HG02852 (cell line): ENCODE measurements around the gene HNRNPH2.

Experiments used
- ATAC-seq: cut with Tn5 transposase; IDR thresholded peaks from one replicate; pipeline ENCODE4 v1.9.1; 2021; ENCODE audit warnings: mild to moderate bottlenecking, moderate library complexity; ENCODE audit not compliant: unreplicated experiment

HNRNPH2 gene, protein sequence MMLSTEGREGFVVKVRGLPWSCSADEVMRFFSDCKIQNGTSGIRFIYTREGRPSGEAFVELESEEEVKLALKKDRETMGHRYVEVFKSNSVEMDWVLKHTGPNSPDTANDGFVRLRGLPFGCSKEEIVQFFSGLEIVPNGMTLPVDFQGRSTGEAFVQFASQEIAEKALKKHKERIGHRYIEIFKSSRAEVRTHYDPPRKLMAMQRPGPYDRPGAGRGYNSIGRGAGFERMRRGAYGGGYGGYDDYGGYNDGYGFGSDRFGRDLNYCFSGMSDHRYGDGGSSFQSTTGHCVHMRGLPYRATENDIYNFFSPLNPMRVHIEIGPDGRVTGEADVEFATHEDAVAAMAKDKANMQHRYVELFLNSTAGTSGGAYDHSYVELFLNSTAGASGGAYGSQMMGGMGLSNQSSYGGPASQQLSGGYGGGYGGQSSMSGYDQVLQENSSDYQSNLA

DNA sequence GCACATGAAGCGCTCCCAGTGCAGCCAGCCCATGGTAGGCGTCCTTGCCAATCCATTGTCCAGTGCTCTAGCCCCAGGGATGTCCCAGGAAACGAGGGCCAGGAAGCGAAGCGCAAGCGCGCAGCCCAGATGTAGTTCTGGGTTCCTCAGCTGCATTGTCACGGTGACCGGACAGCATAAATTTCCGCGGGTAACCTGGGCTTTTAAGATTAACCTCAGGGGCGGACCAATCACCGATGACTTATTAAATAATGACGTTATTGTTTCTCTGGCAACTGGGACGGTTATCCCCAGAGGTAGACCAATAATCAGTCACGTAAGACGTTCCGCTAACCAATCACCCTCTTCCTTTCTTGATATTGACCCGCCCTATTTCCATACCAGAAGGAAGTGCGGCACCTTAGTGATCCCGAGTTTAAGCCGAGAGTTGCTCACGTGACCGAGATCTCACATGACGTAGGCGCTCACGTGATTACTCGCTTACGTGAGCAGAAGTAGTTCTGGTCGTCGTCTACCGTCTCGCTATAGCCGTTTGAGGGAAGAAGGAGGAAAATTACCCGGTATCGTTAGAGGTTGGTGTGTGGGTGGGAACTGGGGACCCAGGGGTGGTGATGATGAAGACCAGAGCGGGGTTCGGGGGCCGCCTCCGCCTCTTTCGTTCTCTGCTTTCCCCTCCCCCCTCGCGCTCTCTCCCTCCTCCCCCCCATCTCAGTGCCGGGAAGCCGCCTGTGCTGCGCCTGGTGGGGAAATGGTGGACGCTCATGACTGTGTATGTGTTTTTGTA is at the start of gene HNRNPH2, which contains the start of gene GLA:
HNRNPH2 (plus strand) TSS at position 475 of the 784 bp plus-strand sequence. CDS start 3,767 bp downstream, outside the sequence.
GLA (minus strand) TSS at position 178 of the 784 bp plus-strand sequence; CDS start at position 156, 22 bp downstream.
- peak; percentile 91 for ATAC-seq

GRCh38 chrX:101359966-101360365 is 48.1 kb upstream of the HNRNPH2 start:
- no peak for ATAC-seq

DNA sequence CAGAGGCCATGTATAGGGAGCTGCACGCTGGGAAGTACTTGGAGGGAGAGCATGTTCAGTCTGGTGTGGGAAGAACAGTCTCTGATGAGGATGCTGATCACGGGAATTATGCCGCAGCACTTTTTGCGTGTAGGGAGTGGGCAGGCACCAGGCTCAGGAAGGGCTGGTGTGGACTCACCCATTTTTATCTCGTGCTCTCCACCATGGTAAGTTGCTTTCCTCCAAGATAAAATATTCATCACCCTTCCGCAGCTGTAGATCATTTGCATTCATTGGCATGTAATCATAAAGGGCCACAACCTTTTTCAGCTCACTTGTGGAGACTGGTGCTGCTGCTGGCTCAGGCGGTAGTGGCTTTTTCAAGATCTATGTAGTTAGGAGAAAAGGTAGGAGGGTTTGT is 47.6 kb upstream of the HNRNPH2 start:
- ATAC-seq, result no peak

DNA sequence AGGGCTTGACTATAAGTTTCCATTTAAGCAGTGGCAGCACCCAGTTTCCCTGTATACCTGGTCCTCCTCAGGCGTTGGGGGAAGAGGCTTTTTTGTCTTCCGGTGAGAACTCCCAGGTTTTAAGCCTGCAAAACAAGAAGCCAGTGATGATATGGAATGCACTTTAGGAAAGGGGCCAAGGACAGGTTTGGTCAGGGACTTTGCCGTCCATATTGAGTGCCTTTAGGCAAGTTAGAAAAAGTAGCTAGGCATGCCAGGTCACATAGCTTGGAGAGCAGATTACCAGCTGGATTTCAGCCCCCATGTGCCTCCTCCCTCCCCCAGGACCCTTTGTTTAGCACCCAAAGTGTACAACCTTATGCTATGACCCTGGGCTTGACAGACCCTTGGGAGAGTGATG is 45.9 kb upstream of the HNRNPH2 start:
- ATAC-seq, result no peak

DNA sequence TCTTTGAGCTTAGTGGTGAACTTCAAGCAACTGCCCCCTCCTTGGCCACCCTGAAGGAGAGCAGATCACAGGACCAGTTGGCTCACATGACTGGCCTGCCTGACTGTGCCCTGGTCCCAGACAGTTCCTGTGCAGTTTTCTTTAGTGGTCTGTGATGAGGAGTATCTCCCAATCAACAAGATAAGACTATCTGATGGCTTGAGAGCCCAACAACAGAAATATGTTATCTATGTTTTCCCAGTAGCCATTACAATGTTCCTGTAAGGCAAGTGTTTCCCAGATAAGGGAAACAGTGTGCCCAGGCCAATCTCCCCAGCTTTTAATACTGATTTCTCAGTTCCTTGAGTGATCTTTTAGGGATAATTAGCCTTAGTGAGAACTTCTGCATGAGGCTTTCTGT is 45.3 kb upstream of the HNRNPH2 start:
- ATAC-seq, result no peak

DNA sequence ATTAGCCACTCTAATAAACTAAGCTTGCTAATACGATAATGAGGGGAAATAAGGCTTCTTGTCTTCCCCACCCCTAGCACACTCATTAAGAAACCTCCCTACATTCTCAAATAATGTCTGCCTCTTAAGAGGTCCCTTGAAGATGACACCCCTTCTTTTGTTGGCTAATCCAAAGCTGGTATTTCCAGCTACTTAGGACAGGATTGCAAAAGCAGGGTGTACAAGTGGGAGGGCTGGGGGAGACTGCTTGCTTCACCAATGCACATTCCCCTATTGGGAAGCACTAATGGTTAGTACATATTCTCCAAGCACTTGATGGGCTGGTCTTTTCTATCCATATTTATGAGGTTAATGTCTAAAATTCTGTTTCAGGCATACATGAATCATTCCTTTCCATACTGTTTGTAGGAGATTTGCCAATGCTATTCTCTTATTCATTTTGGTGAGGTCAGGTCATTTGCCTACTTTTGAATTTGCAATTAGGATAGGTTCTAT is 42.7 kb upstream of the HNRNPH2 start:
- ATAC-seq, result no peak

GRCh38 chrX:101368800-101369199 is 39.2 kb upstream of the HNRNPH2 start:
- ATAC-seq, result no peak

DNA sequence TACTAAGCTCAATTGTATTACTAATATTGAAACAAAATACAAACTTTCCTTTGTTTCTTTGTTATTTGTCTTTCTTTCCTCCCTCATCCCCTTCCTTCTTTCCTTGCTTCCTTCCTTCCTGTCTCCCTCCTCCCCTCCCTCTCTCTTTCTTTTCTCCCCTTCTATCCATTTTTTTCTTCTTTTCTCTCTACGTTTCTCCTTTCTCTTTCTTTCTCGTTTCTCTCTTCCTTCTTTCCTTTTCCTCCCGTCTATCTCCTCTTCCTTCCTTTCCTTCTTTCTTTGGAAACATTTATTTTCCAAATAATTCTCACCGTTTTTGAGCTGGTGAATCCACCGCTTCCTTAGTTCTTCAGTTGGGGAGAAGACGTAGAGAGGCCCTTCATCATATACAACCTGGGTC is 38.3 kb upstream of the HNRNPH2 start:
- no peak for ATAC-seq

DNA sequence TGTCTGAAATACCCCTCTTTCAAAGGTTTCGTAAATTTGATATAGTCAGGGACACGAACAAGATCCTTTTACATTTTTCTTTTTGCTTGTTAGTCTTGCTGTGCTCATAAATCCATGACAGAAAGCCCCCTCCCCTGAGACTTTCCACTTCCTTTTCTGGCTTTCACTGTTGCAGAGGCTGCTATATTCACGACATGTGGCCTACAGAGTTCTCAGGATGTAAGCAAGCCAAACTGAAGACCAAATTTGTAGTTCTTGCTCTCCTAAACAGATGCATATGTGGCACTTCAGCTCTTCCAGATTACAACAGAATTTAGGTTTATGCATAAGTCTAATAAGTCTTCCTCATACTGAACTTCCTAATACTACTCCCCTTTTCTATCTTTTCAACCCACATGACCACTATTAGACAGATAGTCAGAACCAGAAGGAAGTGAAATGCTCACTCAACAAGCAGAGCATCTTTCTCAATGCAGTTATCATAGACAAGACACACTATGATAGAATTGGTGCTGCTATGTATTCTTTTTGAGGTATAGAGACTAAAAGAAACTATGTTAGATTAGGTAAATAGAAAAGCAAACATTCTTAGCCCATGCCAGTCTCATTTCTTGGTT is 37.0 kb upstream of the HNRNPH2 start:
- peak; percentile 78 for ATAC-seq

DNA sequence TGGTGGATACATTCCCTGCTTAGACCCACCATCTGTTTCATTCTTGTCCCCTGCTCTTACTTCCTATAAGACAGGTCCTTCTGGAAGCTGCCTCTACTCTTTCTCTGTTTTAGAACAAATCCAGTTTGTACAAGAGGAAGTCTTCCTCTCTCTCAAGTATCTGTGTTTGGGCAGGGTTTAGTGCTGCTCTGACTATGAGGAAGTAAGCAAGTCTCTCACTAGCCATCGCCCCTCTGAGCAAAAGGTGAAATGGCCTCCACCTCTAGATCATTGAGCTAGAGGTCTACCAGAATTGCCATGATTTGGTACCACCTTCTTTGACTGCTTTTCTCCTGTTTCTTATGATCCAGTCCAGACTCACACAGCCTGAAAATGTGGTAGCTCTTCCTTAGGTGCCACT is 30.5 kb upstream of the HNRNPH2 start:
- no peak for ATAC-seq

DNA sequence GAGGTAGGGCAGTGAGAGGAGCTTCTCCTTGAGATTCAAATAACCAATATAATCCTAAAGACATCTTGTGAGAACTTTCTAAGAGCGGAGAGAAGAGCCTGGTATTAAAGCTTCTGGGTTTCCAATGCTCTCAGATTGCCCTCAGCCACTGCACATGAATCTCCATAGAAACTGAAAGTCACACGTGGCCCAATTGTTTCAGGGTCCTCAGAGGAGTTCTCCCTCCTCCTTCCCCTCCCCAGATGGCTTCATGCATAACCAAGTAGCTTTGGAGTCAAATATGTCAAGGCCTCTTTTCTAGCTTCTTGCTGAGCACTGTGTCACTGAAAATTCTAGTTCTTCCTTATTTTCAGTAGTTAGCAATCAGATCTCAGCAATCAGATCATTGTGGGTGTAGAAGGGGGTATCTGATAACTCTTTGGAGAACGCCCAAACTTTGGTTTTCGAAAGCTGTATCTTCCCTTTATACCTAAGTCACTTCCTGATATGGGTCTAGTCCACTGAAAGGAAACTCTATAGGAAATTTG is 24.3 kb upstream of the HNRNPH2 start:
- ATAC-seq, result peak; percentile 75

- ATAC-seq, result no peak
Observed at GRCh38 chrX:101385026-101385684, 22.9 kb upstream of the HNRNPH2 start.

GRCh38 chrX:101385795-101386541 is 22.1 kb upstream of the HNRNPH2 start, which contains the start of gene BTK:
BTK (minus strand) TSS chrX:101386191; CDS start chrX:101375284, 10,907 bp downstream.
- peak; percentile 64 for ATAC-seq

DNA sequence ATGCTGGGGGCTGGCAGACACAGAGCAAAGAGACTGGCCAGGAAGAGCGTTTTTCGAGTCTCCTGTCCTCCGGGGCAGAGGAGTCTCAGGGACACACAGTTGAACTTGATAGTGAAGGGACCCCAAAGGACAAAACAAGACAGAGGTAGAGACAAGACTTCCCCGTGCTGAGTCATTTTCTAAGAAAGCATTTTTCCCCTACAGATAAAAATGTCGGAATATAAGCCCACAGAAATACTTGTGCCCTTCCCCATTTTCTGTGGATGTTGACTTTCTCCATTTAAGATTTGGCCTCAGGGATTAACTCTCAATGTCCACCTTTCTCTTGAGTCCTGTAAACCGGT is 21.5 kb upstream of the HNRNPH2 start:
- ATAC-seq, result no peak

GRCh38 chrX:101388604-101389003 is 19.4 kb upstream of the HNRNPH2 start:
- ATAC-seq, result no peak

GRCh38 chrX:101390664-101391525 is 17.1 kb upstream of the HNRNPH2 start, which contains the start of gene RPL36A:
RPL36A (plus strand) TSS chrX:101391011; CDS start chrX:101391044, 33 bp downstream.
- peak; percentile 78 for ATAC-seq

DNA sequence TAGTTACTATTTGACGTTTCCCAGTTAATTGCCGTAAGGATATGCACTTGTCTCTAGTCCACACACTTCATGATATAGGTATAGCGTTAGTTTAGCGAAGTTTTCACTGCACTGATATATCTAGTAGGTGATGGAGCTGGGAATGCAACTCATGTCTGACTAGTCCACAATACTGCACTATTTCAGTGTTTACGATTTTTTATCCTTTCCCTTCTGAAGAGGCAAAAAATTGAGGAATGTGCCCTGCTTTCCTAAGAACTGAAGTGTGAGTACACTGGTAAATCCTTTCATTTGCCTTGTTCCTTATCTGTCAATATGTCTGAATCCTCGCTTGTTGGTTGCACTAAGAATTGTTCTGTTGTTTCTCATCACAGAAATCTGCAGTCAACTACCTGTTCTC is 16.2 kb upstream of the HNRNPH2 start:
- no peak for ATAC-seq

DNA sequence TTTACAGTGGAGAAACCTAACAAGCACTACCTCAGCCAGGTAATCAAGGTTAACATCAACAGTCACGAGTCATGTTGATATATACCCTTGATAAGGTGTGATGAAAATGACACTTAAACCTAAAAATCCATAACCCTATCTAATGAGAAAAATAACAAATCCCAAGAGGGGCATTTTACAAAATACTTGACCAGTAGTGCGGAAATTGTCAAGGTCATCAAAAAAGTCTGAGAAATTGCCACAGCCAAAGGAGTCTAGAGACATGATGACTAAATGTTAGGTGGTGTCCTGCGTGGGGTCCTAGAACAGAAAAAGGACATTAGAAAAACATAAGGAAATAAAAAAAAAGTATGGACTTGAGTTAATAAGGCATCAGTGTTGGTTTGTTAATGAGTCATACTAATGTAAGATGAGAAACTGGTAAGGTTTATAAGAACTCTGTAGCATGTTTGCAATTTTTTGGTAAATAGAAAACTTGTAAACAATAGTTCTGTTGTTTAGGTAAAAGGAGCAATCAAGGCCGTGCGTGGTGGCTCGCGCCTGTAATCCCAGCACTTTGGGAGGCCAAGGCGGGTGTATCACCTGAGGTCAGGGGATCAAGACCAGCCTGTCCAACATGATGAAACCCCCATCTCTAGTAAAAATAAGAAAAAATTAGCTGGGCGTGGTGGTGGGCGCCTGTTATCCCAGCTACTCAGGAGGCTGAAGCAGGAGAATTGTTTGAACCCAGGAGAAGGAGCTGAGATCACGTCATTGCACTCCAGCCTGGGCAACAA is 14.3 kb upstream of the HNRNPH2 start:
- ATAC-seq, result no peak
